GM11168 (cell line): ENCODE measurements around the gene HABP2.

ENCODE experiments used
- in situ Hi-C: fragments of 300-500 bp; cut with MboI; formaldehyde crosslinking; loops from one replicate; pipeline ENCODE4 v1.12.0; 2022; ENCODE audit warnings: low sequenced_read_pairs; ENCODE audit not compliant: unreplicated experiment

Gene HABP2

GRCh38 chr10:113553149-113553548, 296 bp downstream of the HABP2 start:
- in situ Hi-C loops = no loop called here

GRCh38 chr10:113554214-113554613, 1.4 kb downstream of the HABP2 start:
- in situ Hi-C loops = no loop called here

DNA sequence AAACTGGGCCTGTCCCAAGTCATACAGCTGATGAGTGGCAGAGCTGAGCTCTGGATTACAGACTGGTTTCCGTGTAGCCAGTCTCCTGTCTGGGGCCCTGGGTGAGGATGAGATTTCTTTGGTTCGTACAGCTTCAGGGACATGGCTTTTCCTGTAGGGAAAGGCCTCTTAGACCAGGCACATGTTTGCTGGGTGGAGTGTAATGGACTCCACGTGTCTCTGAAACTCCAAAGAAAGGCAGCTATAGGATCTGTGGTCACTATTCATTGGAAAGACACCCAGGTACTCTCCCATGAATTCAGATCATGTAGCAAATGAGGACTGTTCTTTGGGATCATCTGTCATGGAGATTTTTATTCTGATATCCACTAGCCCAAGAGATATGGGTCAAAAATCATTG, 2.4 kb downstream of the HABP2 start:
- in situ Hi-C loops = no loop called here

DNA sequence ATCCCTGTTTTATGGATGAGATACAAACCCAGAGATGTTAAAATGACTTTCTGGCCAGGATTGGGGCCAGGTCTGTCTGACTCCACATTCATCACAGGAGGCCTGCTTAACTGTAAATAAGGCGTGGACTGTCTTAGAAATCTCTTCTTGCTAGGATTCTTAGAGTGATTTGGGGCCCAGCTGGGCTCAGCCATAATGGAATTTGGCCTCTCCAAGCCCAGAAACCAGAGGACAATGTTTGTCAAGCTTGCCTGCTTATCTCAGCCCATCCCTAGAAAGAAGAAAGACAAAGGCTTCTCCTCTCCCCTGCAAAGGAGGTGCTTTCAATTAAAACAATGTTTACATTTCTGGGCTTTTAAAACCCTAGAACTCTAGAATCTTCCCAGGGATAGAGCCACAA, 2.9 kb downstream of the HABP2 start:
- in situ Hi-C loops = no loop called here

- in situ Hi-C loops = no loop called here
Observed at GRCh38 chr10:113557424-113557862, 4.6 kb downstream of the HABP2 start.

DNA sequence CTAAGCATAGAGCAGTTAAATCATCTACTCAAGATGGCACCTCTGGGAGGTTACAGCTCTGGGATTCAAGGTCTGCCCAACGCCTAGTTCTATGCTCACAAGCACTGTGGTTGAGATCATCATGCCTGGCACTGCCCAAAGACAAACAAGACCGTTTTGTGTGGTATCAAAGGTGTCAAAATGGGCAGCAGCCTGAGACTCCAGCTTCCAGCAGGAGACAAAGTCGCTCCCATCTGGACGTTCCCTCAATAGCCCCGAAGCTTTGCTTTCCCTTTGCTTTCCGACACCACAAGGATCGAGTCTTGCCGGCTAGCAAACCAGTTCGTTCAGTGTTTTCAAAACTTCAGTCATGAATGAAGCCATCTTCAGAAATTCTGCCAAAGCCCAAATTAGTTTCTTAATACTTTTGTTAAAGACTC, 5.1 kb downstream of the HABP2 start:
- in situ Hi-C loops = no loop called here

GRCh38 chr10:113560071-113560470, 7.2 kb downstream of the HABP2 start:
- in situ Hi-C loops = no loop called here

DNA sequence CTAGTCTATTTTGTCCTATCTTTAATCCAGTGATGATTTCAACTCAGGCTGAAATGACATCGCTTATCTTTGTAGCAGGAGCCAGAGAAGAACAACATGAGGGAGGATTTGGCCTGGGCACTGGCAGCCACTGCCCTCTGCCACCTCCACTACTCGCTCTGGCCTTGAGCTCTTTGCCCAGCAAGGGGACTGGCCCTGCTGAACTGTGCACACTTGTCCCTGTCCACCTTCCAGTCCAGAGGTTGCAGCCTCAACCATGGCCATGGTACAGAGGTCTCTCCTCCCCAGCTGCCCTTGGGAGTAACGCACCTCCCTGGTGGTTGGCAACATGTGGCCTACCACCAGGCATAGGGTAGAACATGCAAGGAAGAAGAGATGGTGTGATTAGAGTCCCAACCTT, 8.4 kb downstream of the HABP2 start:
- in situ Hi-C loops = no loop called here

- in situ Hi-C loops = no loop called here
Observed at GRCh38 chr10:113562069-113562468, 9.2 kb downstream of the HABP2 start.

GRCh38 chr10:113562704-113563103, 9.9 kb downstream of the HABP2 start:
- in situ Hi-C loops = no loop called here

GRCh38 chr10:113563306-113564088, 10.6 kb downstream of the HABP2 start:
- in situ Hi-C loops = no loop called here

DNA sequence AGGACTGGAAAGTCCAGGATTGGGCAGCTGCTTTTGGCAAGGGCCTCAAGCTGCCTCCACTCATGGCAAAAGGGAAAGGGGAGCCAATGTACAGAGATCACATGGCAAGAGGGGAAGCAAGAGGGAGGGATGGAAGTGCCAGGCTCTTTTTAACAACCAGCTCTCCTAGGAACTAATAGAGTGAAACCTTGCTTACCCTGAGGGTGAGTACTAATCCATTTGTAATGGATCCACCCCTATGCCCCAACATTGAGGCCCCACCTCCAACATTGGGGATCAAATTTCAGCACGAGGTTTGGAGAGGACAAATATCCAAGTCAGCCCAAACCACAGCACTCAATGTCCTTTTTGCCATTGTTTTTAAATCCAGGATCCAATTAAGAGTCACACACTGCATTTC, 12.5 kb downstream of the HABP2 start:
- in situ Hi-C loops = no loop called here

DNA sequence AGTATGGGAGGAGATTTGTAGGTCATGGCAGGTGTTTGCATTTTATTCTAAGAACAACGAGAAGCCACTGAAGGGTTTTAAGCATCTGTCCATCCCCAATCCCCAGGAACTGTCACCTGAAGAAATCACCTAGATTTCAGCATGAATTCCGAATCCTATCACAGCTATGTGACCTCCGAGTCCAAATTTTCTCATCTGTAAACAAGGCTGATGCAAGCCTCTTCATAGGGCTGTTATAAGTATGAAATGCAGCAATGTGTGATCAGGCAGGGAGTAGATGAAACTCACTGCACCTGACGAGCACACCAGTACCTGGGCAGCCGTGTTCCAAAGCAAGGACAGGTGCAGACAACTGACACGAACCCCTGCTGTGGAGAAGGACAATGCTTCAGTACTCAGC, 14.0 kb downstream of the HABP2 start:
- in situ Hi-C loops = no loop called here

GRCh38 chr10:113569576-113569975, 16.7 kb downstream of the HABP2 start:
- in situ Hi-C loops = no loop called here

- in situ Hi-C loops = no loop called here
Observed at GRCh38 chr10:113572520-113573290, 19.9 kb downstream of the HABP2 start.

DNA sequence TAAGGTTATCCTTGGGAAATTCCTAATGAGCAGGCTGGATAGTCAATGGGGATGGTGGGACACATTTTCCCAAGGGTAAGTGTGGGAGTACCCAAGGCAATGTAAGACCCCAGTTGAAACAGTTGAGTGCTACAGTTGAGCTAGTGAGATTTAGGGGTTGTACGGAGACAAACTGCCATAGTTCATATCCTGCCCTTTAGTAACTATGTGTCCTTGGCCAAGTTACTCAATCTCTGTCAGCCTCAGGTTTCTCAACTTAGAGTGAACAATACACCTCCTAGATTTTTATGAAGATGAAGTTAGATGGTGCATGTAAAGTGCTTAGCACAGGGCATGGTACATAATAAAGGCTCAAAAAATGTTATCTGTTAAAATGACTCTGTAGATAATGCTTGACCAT, 20.5 kb downstream of the HABP2 start:
- in situ Hi-C loops = no loop called here

- in situ Hi-C loops = no loop called here
Observed at GRCh38 chr10:113576852-113577251, 24.0 kb downstream of the HABP2 start.

DNA sequence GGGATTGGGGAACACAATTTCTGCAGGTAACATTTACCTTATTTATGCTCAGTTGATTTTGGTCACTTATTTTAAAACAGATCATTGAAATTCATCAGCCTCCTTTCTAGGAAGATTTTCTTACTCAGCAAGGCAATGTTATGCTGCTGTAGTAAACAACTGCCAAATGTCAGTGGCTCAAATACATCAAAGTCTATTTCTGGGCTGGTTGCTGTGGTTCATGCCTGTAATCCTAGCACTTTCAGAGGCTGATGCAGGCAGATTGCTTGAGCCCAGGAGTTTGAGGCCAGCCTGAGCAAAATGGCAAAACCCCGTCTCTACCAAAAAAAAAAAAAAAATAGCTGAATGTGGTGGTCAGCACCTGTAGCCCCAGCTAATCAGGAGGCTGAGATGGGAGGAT, 25.9 kb downstream of the HABP2 start:
- in situ Hi-C loops = no loop called here

- in situ Hi-C loops = no loop called here
Observed at GRCh38 chr10:113581092-113581491, 28.2 kb downstream of the HABP2 start.

GRCh38 chr10:113583571-113583970, 30.7 kb downstream of the HABP2 start:
- in situ Hi-C loops = no loop called here

DNA sequence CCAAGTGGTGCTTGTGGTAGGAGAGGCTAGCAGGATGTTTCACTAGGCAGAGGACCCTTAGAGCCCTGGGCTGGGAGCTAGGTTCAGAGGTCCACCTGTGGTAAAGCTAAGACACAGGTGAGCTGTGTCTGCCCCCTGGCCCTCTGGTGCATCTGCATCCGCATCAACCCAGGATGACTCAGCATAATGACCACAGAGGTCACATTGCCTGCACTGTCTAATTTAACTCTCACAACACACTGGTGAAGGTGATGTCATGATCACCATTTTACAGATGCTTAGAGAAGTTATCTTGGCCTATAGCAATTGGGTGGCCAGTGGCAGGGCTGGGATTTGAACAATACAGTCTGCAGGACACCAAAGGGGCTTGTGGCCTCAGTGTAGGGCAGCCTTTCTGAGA, 33.1 kb downstream of the HABP2 start:
- in situ Hi-C loops = no loop called here
